Activated naive CD4-positive, alpha-beta T cell treated with anti-CD3 and anti-CD28 coated beads, Interleukin-2, amount 50 U/mL, for 24 hours (primary cell): Measurements from ENCODE around the gene AMFR.
A peak's percentile ranks its signal among the peaks of the same experiment; 100 is the strongest.

Experiments used
- H3K27ac Mint-ChIP-seq: one replicate; pipeline ENCODE4 v1.8.0; 2021; ENCODE audit warnings: mild to moderate bottlenecking, mixed read lengths
- H3K27me3 Mint-ChIP-seq: one replicate; pipeline ENCODE4 v1.8.0; 2021; ENCODE audit warnings: mixed read lengths
- H3K36me3 Mint-ChIP-seq: one replicate; pipeline ENCODE4 v1.8.0; 2021; ENCODE audit warnings: mixed read lengths
- H3K4me1 Mint-ChIP-seq: one replicate; pipeline ENCODE4 v1.8.0; 2021; ENCODE audit warnings: mixed read lengths
- H3K4me3 Mint-ChIP-seq: one replicate; pipeline ENCODE4 v1.8.0; 2021; ENCODE audit warnings: mild to moderate bottlenecking, mixed read lengths
- H3K9me3 Mint-ChIP-seq: one replicate; pipeline ENCODE4 v1.8.0; 2021; ENCODE audit warnings: mixed read lengths

The AMFR gene

GRCh38 chr16:56447286-56447685 lies 21.9 kb upstream of the AMFR start:
- no peak overlapping the region for H3K27ac Mint-ChIP-seq
- H3K9me3 Mint-ChIP-seq = no peaks in the 10 kb centered on the region

GRCh38 chr16:56438038-56438437 lies 12.7 kb upstream of the AMFR start:
- peaks cover 13% of the 10 kb centered on the region for H3K36me3 Mint-ChIP-seq

More at GRCh38 chr16:56447286-56447685, 21.9 kb upstream of the AMFR start:
- Mint-ChIP-seq H3K4me1 (peaks cover 34% of the 10 kb centered on the region), H3K27me3 (no peaks in the 10 kb centered on the region), H3K36me3 (peaks cover 6% of the 10 kb centered on the region), H3K4me3 (no peak overlapping the region)

GRCh38 chr16:56436258-56436657 lies 10.9 kb upstream of the AMFR start:
- Mint-ChIP-seq H3K4me3 (no peak overlapping the region), H3K36me3 (peaks cover 9% of the 10 kb centered on the region), H3K27me3 (no peaks in the 10 kb centered on the region), H3K27ac (no peak overlapping the region), H3K9me3 (no peaks in the 10 kb centered on the region), H3K4me1 (peaks cover 11% of the 10 kb centered on the region)

More at GRCh38 chr16:56438038-56438437, 12.7 kb upstream of the AMFR start:
- no peak overlapping the region for H3K27ac Mint-ChIP-seq
- H3K9me3 Mint-ChIP-seq = no peaks in the 10 kb centered on the region
- H3K27me3 Mint-ChIP-seq = no peaks in the 10 kb centered on the region
- no peak overlapping the region for H3K4me3 Mint-ChIP-seq
- H3K4me1 Mint-ChIP-seq = peaks cover 11% of the 10 kb centered on the region

GRCh38 chr16:56428091-56428490 lies 2.7 kb upstream of the AMFR start:
- H3K4me3 Mint-ChIP-seq = no peak overlapping the region
- H3K27me3 Mint-ChIP-seq = no peaks in the 10 kb centered on the region
- H3K9me3 Mint-ChIP-seq = no peaks in the 10 kb centered on the region
- H3K27ac Mint-ChIP-seq = no peak overlapping the region
- H3K36me3 Mint-ChIP-seq = peaks cover 4% of the 10 kb centered on the region
- H3K4me1 Mint-ChIP-seq = peaks cover 18% of the 10 kb centered on the region

GRCh38 chr16:56426585-56426984 lies 1.2 kb upstream of the AMFR start:
- H3K27ac Mint-ChIP-seq = no peak overlapping the region

GRCh38 chr16:56424791-56425438 lies 430 bp downstream of the AMFR start:
- H3K4me3 Mint-ChIP-seq = peak overlapping the region; percentile 88
- no peak overlapping the region for H3K27ac Mint-ChIP-seq
- H3K36me3 Mint-ChIP-seq = no peaks in the 10 kb centered on the region
- H3K4me1 Mint-ChIP-seq = peaks cover 44% of the 10 kb centered on the region
- no peaks in the 10 kb centered on the region for H3K9me3 Mint-ChIP-seq
- H3K27me3 Mint-ChIP-seq = no peaks in the 10 kb centered on the region

More at GRCh38 chr16:56426585-56426984, 1.2 kb upstream of the AMFR start:
- Mint-ChIP-seq H3K27me3 (no peaks in the 10 kb centered on the region), H3K4me1 (peaks cover 33% of the 10 kb centered on the region), H3K4me3 (peak overlapping the region; percentile 84), H3K36me3 (peaks cover 3% of the 10 kb centered on the region), H3K9me3 (no peaks in the 10 kb centered on the region)

- H3K9me3 Mint-ChIP-seq = no peaks in the 10 kb centered on the region
- peak overlapping the region; percentile 88 for H3K4me3 Mint-ChIP-seq
- H3K4me1 Mint-ChIP-seq = peaks cover 44% of the 10 kb centered on the region
- H3K36me3 Mint-ChIP-seq = no peaks in the 10 kb centered on the region
- H3K27me3 Mint-ChIP-seq = no peaks in the 10 kb centered on the region
- peak overlapping the region; percentile 82 for H3K27ac Mint-ChIP-seq
These were observed 961 bp downstream of the AMFR start for GRCh38 chr16:56424404-56424764.

GRCh38 chr16:56423584-56424403 lies 1.6 kb downstream of the AMFR start:
- Mint-ChIP-seq H3K9me3 (no peaks in the 10 kb centered on the region), H3K4me1 (peaks cover 46% of the 10 kb centered on the region), H3K27me3 (no peaks in the 10 kb centered on the region), H3K27ac (peak overlapping the region; percentile 82), H3K4me3 (peak overlapping the region; percentile 88), H3K36me3 (no peaks in the 10 kb centered on the region)

- peaks cover 49% of the 10 kb centered on the region for H3K4me1 Mint-ChIP-seq
- H3K4me3 Mint-ChIP-seq = peak overlapping the region; percentile 78
- no peaks in the 10 kb centered on the region for H3K27me3 Mint-ChIP-seq
- no peaks in the 10 kb centered on the region for H3K9me3 Mint-ChIP-seq
- H3K36me3 Mint-ChIP-seq = no peaks in the 10 kb centered on the region
- no peak overlapping the region for H3K27ac Mint-ChIP-seq
These were observed 2.4 kb downstream of the AMFR start for GRCh38 chr16:56422896-56423441.

GRCh38 chr16:56421976-56422669 lies 3.2 kb downstream of the AMFR start:
- Mint-ChIP-seq H3K4me1 (peaks cover 49% of the 10 kb centered on the region), H3K27ac (no peak overlapping the region), H3K27me3 (no peaks in the 10 kb centered on the region), H3K9me3 (no peaks in the 10 kb centered on the region), H3K4me3 (no peak overlapping the region), H3K36me3 (no peaks in the 10 kb centered on the region)

- Mint-ChIP-seq H3K36me3 (no peaks in the 10 kb centered on the region), H3K4me1 (peaks cover 49% of the 10 kb centered on the region), H3K9me3 (no peaks in the 10 kb centered on the region), H3K27me3 (no peaks in the 10 kb centered on the region), H3K27ac (no peak overlapping the region), H3K4me3 (no peak overlapping the region)
These were observed 4.0 kb downstream of the AMFR start for GRCh38 chr16:56421313-56421712.

- Mint-ChIP-seq H3K4me1 (peaks cover 48% of the 10 kb centered on the region), H3K36me3 (peaks cover 3% of the 10 kb centered on the region), H3K9me3 (no peaks in the 10 kb centered on the region), H3K4me3 (no peak overlapping the region), H3K27me3 (no peaks in the 10 kb centered on the region), H3K27ac (no peak overlapping the region)
These were observed 4.7 kb downstream of the AMFR start for GRCh38 chr16:56420613-56421012.

GRCh38 chr16:56419740-56420548 lies 5.4 kb downstream of the AMFR start:
- no peaks in the 10 kb centered on the region for H3K27me3 Mint-ChIP-seq
- H3K36me3 Mint-ChIP-seq = peaks cover 3% of the 10 kb centered on the region
- H3K4me1 Mint-ChIP-seq = peaks cover 55% of the 10 kb centered on the region
- H3K27ac Mint-ChIP-seq = no peak overlapping the region
- no peak overlapping the region for H3K4me3 Mint-ChIP-seq
- no peaks in the 10 kb centered on the region for H3K9me3 Mint-ChIP-seq

GRCh38 chr16:56417138-56417537 lies 8.2 kb downstream of the AMFR start:
- H3K27me3 Mint-ChIP-seq = no peaks in the 10 kb centered on the region
- no peak overlapping the region for H3K27ac Mint-ChIP-seq
- H3K4me3 Mint-ChIP-seq = no peak overlapping the region
- H3K4me1 Mint-ChIP-seq = peaks cover 35% of the 10 kb centered on the region
- H3K36me3 Mint-ChIP-seq = peaks cover 5% of the 10 kb centered on the region
- no peaks in the 10 kb centered on the region for H3K9me3 Mint-ChIP-seq

- no peaks in the 10 kb centered on the region for H3K27me3 Mint-ChIP-seq
- H3K9me3 Mint-ChIP-seq = no peaks in the 10 kb centered on the region
- H3K36me3 Mint-ChIP-seq = peaks cover 8% of the 10 kb centered on the region
- H3K27ac Mint-ChIP-seq = peak overlapping the region; percentile 19
- no peak overlapping the region for H3K4me3 Mint-ChIP-seq
- H3K4me1 Mint-ChIP-seq = peaks cover 25% of the 10 kb centered on the region
These were observed 9.5 kb downstream of the AMFR start for GRCh38 chr16:56415875-56416274.
